ENCODE measurements around the gene ACP7.
"Not testable (repeated sequence)": the region's sequence is repeated elsewhere in the genome, so short reads cannot be mapped to it uniquely, and the experiment has no call there.

Gene ACP7

DNA sequence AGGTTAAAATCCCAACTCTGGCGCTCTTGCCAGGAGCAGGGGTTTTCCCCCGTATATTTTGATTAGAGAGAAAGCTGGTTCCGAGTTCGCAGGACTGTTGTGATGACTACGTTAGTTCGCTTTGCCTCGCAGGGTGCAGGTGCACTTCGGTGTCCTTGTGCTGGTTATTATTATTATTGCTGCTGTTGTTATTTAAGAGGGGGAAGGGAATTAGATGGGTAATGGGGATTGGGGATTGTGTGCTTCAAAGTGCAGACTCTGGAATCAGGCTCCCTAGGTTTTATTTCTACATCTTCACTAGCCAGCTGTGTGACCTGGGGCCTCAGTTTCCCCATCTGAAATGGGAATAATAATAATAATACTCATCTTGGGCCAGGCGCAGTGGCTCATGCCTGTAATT lies 15.2 kb downstream of the ACP7 start:
- H3K4me3 ChIP-seq (ENCODE audit: low read length), result no peak overlapping the region
- DNase-seq (ENCODE audit: low read depth, low spot score), result no peak

DNA sequence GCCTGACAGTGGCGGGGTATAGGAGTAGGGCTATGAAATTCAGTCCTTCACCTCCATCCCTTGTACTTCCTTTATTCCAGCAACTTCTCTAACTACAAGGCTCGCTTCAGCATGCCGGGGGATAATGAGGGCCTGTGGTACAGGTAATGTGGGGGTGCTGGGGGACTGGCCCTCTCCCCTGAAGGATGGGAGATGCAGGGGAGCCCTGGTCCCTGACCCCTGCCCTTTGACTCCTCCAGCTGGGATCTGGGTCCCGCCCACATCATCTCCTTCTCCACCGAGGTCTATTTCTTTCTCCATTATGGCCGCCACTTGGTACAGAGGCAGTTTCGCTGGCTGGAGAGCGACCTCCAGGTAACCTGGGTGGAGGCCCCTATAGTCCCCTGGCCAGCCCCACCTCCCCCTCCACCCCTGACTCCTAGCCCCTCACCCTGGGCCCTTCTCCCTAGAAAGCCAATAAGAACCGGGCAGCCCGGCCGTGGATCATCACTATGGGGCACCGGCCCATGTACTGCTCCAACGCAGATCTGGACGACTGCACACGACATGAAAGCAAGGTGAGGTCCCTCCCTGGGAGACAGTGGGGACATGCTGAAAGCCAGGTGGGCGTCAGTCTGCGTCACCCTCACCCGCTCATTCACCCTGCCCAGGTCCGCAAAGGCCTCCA lies 16.5 kb downstream of the ACP7 start:
- DNase-seq (ENCODE audit: low read depth, low spot score), result no peak
- no peak overlapping the region for H3K4me3 ChIP-seq (ENCODE audit: low read length)

DNA sequence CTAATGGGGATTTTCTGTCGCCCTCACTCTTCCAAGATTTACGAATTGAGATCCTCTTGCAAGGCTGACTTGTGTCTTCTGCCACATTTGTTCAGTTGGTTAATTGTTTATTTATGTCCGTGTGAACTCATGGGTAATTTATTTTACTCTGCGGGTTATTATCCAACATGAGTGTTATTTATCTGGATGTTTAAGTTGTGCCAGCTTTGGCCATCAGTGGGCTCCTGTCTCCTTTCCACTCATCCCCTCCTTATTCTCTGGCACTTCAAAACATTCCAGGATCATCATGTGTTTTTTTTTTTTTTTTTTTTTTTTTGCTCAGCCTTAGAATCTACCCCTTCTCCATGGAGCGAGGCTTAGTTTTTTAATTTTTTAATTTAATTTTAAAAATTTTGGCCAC lies 19.0 kb downstream of the ACP7 start:
- DNase-seq (ENCODE audit: low read depth, low spot score), result no peak
- H3K4me3 ChIP-seq (ENCODE audit: low read length), result no peak overlapping the region

DNA sequence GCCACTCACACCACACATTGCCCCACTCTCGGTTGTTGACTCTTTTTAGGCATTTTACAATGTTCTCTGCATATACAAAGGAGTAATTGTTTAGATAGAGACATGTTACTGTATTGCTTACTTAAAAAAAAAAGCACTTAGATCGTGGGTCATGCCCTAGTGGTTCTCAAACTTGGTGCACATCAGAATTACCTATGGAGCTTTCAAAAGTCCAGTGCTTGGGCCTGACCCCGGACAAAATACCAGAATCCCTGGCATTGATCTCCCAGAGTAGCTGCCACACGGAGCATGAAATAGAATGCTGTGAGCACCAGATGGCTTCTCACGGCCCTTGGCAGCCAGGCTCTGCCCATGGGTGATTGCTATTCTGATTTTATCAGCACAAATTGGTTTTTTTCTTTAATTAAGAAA lies 20.0 kb downstream of the ACP7 start:
- no peak overlapping the region for H3K4me3 ChIP-seq (ENCODE audit: low read length)
- no peak for DNase-seq (ENCODE audit: low read depth, low spot score)

DNA sequence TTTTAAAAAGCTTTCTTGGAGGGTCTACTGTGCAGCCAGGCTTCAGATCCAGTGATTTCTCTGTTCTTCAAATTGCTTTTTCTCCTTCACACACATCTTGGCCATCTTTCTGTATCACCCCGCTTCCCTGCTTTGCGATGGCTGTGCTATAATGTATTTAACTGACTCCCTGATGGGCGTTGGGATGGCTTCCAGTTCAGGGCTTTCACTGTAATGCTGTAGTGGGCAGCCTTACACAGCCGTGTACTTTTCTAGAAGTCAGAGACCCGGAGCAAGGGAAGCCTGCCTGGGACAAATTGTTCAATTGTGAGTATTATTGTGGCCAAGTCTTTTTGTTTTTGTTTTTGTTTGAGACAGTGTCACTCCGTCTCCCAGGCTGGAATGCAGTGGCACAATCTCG lies 22.0 kb downstream of the ACP7 start:
- no peak overlapping the region for H3K4me3 ChIP-seq (ENCODE audit: low read length)
- no peak for DNase-seq (ENCODE audit: low read depth, low spot score)

DNA sequence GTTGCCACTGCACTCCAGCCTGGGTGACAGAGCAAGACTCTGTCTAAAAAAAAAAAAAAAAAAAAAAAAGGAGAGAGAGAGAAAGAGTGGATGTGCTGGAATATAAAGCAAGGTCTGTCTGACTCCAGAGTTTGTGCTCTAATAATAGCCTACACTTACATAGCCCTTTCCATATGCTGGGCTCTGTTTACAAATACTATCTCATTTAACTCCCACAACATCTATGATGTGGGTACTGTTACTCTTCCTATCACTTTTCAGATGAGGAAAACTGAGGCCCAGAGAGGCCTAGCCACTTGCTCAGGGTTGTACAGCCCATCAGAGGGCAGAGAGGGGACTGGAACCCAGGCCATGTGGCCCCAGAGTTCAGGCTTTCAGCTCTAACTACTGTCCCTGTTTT lies 25.5 kb downstream of the ACP7 start:
- no peak overlapping the region for H3K4me3 ChIP-seq (ENCODE audit: low read length)
- DNase-seq (ENCODE audit: low read depth, low spot score), result no peak

DNA sequence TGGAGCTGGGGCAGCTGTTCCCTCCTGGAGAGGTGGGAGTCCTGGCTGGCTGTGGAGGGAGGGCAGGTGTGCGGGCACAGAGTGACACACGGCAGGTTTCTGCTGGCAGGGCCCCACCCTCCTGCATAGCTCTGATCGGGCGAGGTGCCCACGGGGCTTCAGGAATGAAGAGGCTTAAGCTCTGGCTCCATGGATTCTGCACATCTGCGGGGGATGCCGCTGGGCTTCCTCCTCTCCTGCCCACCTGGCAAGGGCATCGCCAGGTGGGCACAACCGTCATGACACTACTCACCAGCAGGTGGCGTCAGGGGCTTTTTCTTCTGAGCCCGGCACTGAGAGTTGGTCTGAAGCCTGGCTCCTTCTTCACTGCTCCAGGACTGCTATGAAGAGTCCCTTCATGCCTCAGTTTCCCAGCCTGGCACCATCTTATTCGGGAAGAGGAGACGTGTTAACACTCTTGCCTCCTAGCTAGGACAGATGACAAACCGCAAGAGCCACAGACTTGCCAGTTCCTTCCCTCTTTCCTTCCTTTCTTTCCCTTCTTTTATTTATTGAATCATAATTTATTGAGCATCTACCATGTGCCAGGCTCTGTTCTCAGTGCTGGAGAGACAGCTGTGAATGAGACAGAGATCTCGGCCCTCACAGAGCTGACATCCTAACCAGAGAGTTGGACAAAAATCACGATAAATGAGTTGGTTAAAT lies 26.2 kb downstream of the ACP7 start:
- DNase-seq (ENCODE audit: low read depth, low spot score), result peak; percentile 30
- H3K4me3 ChIP-seq (ENCODE audit: low read length), result no peak overlapping the region

DNA sequence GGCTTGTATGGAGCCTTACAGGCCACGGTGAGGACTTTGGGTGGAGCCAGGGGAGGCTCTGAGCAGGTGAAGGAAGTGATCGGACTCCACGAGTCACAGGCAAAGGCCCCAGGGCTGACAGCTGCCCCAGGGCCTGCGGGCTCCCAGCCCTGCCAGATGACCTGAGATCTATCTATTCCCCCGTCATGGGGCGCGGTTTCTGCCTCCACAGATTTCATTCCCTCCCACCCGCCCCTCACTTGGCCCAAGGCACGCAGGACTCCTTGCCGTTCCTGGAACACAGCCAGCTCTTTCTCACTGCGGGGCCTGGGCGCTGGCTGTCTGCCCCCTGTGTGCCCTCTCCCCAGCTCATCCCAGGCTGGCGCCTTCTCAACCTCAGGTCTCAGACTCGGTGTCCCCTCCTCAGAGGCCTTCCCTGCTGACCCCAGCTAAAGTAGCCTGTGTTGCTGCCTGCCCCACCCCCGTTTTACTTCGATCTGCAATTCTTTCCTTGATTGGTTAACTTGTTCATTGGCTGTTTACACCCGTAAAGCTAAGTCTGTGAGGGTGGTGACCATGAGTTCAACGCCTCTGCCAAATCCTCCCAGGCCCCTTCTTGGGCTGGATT lies 27.5 kb downstream of the ACP7 start:
- no peak for DNase-seq (ENCODE audit: low read depth, low spot score)
- no peak overlapping the region for H3K4me3 ChIP-seq (ENCODE audit: low read length)

DNA sequence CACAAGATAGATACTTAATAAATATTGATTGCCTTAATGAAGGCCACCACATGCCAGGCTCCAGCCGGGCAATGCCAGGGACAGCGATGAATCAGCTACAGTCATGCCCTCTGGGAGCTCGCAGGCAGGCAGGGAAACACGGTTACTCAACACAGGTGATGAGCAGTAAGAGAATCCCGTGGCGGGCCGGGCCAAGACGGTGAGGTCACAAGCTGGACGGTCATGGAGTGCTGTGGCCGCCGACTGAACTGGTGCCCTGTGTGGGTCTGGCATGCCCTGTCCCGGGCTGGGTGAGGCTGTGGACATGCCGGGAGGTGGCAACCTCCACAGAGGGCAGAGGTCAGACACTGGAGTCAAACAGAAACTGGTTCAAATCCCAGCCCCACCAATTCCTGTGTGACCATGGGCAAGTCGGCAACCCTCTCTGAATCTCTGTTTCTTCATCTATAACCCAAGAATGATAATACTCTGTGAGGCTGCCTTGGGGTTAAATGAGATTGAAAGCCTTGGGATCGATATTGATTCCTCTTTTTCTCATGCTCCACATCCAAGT lies 28.2 kb downstream of the ACP7 start:
- no peak overlapping the region for H3K4me3 ChIP-seq (ENCODE audit: low read length)
- DNase-seq (ENCODE audit: low read depth, low spot score), result no peak

DNA sequence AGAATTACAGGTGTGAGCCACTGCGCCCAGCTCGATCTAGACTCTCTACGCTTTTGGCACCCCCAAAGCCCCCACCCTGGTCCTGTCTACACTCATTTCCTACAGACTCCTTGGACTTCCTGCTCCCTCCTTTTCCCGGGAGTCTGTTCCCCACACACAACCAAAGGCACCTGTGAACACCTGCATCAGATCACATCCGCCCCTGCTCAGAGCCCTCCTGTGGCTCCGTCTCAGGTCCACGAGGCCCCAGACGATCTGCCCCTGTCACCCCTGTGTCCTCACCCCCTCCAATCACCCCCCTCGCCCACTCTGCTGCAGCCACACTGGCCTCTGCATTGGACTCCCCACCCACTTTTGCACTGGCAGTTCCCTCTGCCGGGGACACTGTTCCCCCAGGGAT lies 29.0 kb downstream of the ACP7 start:
- no peak overlapping the region for H3K4me3 ChIP-seq (ENCODE audit: low read length)
- DNase-seq (ENCODE audit: low read depth, low spot score), result no peak

DNA sequence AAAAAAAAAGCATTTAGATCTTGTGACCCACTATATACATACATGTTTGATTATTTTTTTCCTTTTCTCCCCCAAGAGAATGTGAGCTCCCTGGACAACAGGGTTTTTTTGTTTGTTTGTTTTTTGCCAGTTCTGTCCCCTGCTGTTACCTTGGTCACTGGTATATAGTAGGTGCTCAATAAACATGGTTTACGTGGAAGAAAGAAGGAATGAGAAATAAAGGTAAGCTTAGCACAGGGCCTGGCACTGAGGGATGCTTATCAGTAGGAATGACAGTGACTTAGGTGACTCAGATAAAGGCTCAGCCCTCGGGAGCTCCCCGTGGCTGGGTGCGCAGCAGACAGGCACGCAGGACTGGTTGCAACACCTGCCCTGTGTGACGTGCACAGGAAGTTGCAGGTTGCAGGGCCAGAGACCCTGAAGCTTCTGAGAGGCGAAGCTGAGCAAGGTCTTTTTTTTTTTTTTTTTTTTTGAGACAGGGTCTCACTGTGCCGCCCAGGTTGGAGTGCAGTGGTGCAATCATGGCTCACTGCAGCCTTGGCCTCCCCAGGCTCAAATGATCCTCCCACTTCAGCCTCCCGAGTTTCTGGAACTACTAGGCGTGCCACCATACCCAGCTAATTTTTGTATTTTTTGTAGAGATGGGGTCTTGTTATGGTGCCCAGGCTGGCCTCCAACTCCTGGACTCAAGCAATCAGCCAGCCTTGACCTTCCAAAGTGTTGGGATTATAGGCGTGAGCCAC lies 31.1 kb downstream of the ACP7 start:
- DNase-seq (ENCODE audit: low read depth, low spot score), result no peak
- no peak overlapping the region for H3K4me3 ChIP-seq (ENCODE audit: low read length)

DNA sequence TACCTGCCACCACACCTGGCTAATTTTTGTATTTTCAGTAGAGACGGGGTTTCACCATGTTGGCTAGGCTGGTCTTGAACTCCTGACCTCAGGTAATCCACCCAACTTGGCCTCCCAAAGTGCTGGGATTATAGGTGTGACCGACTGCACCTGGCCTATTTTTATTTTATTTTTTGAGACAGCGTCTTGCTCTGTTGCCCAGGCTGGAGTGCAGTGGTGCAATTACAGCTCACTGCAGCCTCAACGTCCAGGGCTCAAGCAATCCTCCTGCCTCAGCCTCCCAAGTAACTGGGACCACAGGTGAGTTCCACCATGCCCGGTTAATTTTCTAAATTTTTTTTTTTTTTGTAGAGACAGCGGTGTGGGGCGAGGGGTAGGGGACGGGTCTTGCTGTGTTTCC lies 32.9 kb downstream of the ACP7 start:
- not testable (repeated sequence) for DNase-seq (ENCODE audit: low read depth, low spot score); H3K4me3 ChIP-seq (ENCODE audit: low read length)

DNA sequence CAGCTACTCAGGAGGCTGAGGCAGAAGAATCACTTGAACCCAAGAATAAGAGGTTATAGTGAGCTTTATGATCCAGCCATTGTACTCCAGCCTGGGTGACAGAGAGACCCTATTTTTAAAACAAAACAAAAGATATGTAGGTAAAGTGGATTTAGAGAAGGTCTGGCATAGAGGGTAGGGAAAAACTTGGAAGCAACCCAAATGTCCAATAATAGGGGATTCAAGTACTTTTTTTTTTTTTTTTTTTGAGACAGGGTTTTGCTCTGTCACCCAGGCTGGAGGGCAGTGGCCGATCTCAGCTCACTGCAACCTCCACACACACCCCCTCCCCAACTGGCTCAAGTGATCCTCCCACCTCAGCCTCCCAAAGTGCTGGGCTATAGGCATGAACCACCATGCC lies 35.7 kb downstream of the ACP7 start:
- H3K4me3 ChIP-seq (ENCODE audit: low read length), result no peak overlapping the region
- DNase-seq (ENCODE audit: low read depth, low spot score), result no peak

DNA sequence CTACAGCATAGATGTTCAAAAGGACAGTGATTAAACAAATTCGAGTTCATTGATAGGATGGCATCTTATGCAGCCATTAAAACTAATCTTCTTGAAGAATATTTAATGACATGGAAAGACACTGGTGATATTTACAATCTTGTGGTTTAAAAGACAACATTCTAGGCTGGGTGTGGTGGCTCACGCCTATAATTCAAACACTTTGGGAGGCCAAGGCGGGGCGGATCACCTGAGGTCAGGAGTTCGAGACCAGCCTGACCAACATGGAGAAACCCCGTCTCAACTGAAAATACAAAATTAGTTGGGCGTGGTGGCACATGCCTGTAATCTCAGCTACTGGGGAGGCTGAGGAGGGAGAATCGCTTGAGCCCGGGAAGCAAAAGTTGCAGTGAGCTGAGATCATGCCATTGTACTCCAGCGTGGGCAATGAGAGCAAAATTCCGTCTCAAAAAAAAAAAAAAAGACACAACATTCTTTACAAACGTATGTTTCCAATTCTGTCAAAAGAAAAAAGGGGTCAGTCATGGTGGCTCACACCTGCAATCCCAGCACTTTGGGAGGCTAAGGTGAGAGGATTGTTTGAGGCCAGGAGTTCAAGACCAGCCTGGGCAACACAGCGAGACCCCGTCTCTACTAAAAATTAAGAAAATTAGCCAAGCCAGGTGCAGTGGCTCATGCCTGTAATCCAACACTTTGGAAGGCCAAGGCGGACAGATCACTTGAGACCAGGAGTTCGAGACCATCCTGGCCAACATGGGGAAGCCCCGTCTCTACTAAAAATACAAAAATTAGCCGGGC lies 39.0 kb downstream of the ACP7 start:
- H3K4me3 ChIP-seq (ENCODE audit: low read length), result no peak overlapping the region
- no peak for DNase-seq (ENCODE audit: low read depth, low spot score)

DNA sequence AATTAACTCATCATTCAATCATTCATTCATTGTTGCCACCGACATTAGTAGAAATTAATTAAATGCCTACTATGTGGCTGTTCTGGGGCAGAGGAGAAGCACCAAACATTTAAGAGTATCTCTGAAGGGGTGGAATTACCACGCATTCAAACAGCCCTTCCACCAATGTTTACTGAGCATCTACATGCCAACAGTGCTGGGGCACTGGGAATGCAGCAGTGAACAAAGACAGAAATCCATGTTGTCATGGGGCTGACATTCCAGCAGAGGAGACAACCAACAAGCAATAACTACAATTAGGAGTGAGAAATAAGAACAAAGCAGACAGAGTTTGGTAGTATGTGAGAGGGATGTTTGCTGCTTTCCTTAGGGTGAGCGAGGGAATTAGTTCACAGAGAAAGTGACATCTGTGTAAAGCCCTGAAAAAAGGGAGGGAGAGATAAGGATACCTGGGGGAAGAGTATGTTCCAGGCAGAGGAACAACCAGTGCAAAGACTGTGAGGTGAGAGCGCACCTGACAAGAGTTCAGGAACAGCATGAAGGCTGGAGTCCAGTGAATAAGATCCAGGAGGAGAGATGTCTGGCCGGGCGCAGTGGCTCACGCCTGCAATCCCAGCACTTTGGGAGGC lies 40.1 kb downstream of the ACP7 start:
- DNase-seq (ENCODE audit: low read depth, low spot score), result no peak
- no peak overlapping the region for H3K4me3 ChIP-seq (ENCODE audit: low read length)

DNA sequence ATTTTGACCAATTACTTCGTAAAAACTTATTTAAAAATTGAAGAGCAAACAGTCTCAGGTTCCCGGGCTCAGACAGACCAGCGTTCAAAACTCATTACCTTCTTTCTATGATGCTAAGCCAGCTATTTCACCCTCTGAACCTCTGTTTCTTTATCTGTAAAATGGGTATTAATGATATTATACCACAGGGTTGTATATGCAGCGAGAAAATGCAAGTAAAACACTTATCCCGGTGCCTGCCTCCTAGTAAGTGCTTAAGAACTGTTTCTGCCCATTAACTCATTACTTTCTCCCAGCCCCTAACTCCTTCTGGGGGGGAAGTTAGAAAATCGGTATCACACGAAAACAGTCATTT lies 41.0 kb downstream of the ACP7 start:
- no peak for DNase-seq (ENCODE audit: low read depth, low spot score)
- peak overlapping the region; percentile 85 for H3K4me3 ChIP-seq (ENCODE audit: low read length)

DNA sequence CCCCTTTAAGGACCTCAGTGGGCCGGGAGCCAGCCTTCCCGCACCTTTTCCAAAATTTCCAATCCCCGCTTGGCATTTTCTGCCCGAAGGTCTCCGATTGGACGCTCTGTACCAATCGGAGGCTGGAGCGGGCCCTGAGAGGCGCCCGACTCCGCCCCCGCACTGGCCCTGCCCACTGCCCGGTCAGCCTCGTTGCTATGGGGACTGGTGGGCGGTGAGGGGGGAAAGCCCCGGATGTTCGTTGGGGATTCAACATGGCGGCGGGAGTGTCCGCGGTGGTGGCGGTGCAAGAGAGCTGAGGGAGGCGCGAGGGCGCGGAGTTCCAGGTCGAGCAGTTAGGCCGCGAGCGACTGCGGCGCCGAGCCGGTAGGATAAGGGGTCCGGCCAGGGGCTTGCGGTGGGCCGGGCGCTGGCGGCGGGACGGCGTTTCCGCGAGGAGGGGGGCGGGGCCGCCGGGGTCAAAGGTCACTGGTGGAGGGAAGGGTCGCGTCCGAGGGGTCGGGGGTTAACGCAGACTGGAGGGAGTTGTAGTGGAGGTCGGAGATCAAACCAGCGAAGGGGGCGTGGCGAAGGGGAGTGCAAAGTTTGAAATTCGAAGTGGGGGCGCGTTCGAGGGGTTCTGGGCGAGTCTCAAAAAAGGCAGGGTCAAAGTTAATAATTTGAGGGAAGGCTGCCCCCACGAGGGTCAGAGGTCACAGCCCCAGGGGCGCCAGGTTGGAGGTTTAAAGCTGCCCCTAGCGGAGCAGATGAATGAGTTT lies 41.6 kb downstream of the ACP7 start, which contains the start of gene PAK4:
Gene PAK4 (plus strand): TSS at position 233 of the 758 bp plus-strand sequence. CDS start 43,768 bp downstream, outside the sequence.
- DNase-seq (ENCODE audit: low read depth, low spot score), result peak; percentile 95
- peak within 1 kb of the TSS; percentile 85 for H3K4me3 ChIP-seq (ENCODE audit: low read length)

All from Jurkat, Clone E6-1 (cell line).